HepG2 (cell line): ENCODE results near the gene TJP3. TPM values are rescaled to one million over a fixed set of nuclear protein-coding genes. Genes with fewer than 3 reads are reported as not detected.
A peak's percentile ranks its signal among the peaks of the same experiment; 100 is the strongest.

Experiments
- BCL6 ChIP-seq: IDR thresholded peaks from 2 replicates; pipeline ENCODE4 v1.6.1; 2016; ENCODE audit warnings: missing genetic modification reagents, missing compliant biosample characterization
- GFI1 ChIP-seq: sonication (generic); formaldehyde crosslinking; IDR thresholded peaks from 2 replicates; pipeline ENCODE4 v1.5.0; 2020; ENCODE audit warnings: missing genetic modification reagents, mild to moderate bottlenecking, borderline replicate concordance
- KDM6A ChIP-seq: IDR thresholded peaks from 2 replicates; pipeline ENCODE4 v1.6.1; 2016; ENCODE audit warnings: low read depth
- KLF12 ChIP-seq: sonication (generic); formaldehyde crosslinking; IDR thresholded peaks from 2 replicates; pipeline ENCODE4 v1.4.0; 2020; ENCODE audit warnings: missing genetic modification reagents, borderline replicate concordance
- NFYB ChIP-seq: sonication (generic); formaldehyde crosslinking; IDR thresholded peaks from 2 replicates; pipeline ENCODE4 v1.4.0; 2020; ENCODE audit warnings: missing genetic modification reagents
- PCBP1 ChIP-seq: fragments of 200-400 bp; formaldehyde crosslinking; IDR thresholded peaks from 2 replicates; pipeline ENCODE4 v1.6.1; 2017; ENCODE audit warnings: mild to moderate bottlenecking, low read depth, low read length, borderline replicate concordance
- SIX4 ChIP-seq: sonication (generic); formaldehyde crosslinking; IDR thresholded peaks from 2 replicates; pipeline ENCODE4 v1.4.0; 2020; ENCODE audit warnings: missing genetic modification reagents
- ZFAT ChIP-seq: sonication (generic); formaldehyde crosslinking; conservative IDR thresholded peaks from 2 replicates; pipeline ENCODE4 v1.8.1; 2023; ENCODE audit warnings: missing genetic modification reagents, inconsistent platforms
- ZMYM3 ChIP-seq: sonication (generic); formaldehyde crosslinking; IDR thresholded peaks from 2 replicates; pipeline ENCODE4 v1.5.1; 2020; ENCODE audit warnings: mild to moderate bottlenecking, missing genetic modification reagents
- ZNF10 ChIP-seq: sonication (generic); formaldehyde crosslinking; IDR thresholded peaks from 2 replicates; pipeline ENCODE4 v1.4.0; 2020; ENCODE audit warnings: mild to moderate bottlenecking, low read depth, missing genetic modification reagents, borderline replicate concordance
- ZNF160 ChIP-seq: sonication (generic); formaldehyde crosslinking; IDR thresholded peaks from 2 replicates; pipeline ENCODE4 v1.8.0; 2022; ENCODE audit warnings: mild to moderate bottlenecking, inconsistent platforms, missing genetic modification reagents
- ZNF264 ChIP-seq: sonication (generic); formaldehyde crosslinking; IDR thresholded peaks from 2 replicates; pipeline ENCODE4 v1.4.0; 2020; ENCODE audit warnings: missing genetic modification reagents
- ZNF383 ChIP-seq: sonication (generic); formaldehyde crosslinking; IDR thresholded peaks from 2 replicates; pipeline ENCODE4 v1.4.0; 2020; ENCODE audit warnings: missing genetic modification reagents, mild to moderate bottlenecking, borderline replicate concordance
- ZNF572 ChIP-seq: sonication (generic); formaldehyde crosslinking; IDR thresholded peaks from 2 replicates; pipeline ENCODE4 v1.5.1; 2020; ENCODE audit warnings: mild to moderate bottlenecking, missing genetic modification reagents
- ZNF768 ChIP-seq: sonication (generic); formaldehyde crosslinking; IDR thresholded peaks from 2 replicates; pipeline ENCODE4 v1.4.0; 2020; ENCODE audit warnings: missing genetic modification reagents
- ZNF790 ChIP-seq: sonication (generic); formaldehyde crosslinking; IDR thresholded peaks from 2 replicates; pipeline ENCODE4 v1.8.0; 2022; ENCODE audit warnings: missing genetic modification reagents, mild to moderate bottlenecking, borderline replicate concordance
- ZNF792 ChIP-seq: IDR thresholded peaks from 2 replicates; pipeline ENCODE4 v1.6.1; 2016
- polyA plus RNA-seq, 8 experiments: library from polyadenylated mRNA; depleted of rRNA in 3 of 8; stranded (reverse) in 7 of 8; unstranded in 1 of 8; fragments of >200 nt; fragmentation: Illumina TruSeq in 4 of 8; extraction: Trizol in 4 of 8; gene quantifications; 2 replicates each; pipeline versions ENCODE4 v1.2.1 to v1.2.3, GENCODE V29; 2011 to 2016; ENCODE audit warnings: low read depth in 4 of 8, missing spikeins in 1 of 8, mixed read lengths in 1 of 8; ENCODE audit not compliant: insufficient read depth in 1 of 8
- total RNA-seq, 5 experiments: library from RNA; depleted of rRNA; stranded (reverse); fragments of >200 nt; fragmentation: Illumina TruSeq; extraction: Trizol; gene quantifications; 2 replicates each; pipeline ENCODE4 v1.2.3, GENCODE V29; 2016; ENCODE audit warnings: low read depth in 1 of 5
- TF ChIP-seq, protein P1 (sequence below): sonication (generic); formaldehyde crosslinking; IDR thresholded peaks from 2 replicates; pipeline ENCODE4 v1.4.0; 2020; ENCODE audit warnings: mild to moderate bottlenecking, missing genetic modification reagents
- TF ChIP-seq, protein P2 (sequence below): sonication (generic); formaldehyde crosslinking; IDR thresholded peaks from 2 replicates; pipeline ENCODE4 v1.4.0; 2020; ENCODE audit warnings: mild to moderate bottlenecking, low read depth, missing genetic modification reagents
- TF ChIP-seq, protein P3 (sequence below): sonication (generic); formaldehyde crosslinking; IDR thresholded peaks from 2 replicates; pipeline ENCODE4 v1.8.0; 2022; ENCODE audit warnings: missing genetic modification reagents, mild to moderate bottlenecking, inconsistent platforms, borderline replicate concordance
- TF ChIP-seq, protein P4 (sequence below): sonication (generic); formaldehyde crosslinking; IDR thresholded peaks from 2 replicates; pipeline ENCODE4 v1.4.0; 2020; ENCODE audit warnings: missing genetic modification reagents, borderline replicate concordance
- TF ChIP-seq, protein P5 (sequence below): sonication (generic); formaldehyde crosslinking; IDR thresholded peaks from 2 replicates; pipeline ENCODE4 v1.4.0; 2020; ENCODE audit warnings: missing genetic modification reagents

Gene TJP3
- total and polyA plus RNA-seq, 2 of the 13 experiments (the other 11 are each of a cell fraction or from before 2014, with no cell fraction given): 2.3 to 21.5 TPM

DNA sequence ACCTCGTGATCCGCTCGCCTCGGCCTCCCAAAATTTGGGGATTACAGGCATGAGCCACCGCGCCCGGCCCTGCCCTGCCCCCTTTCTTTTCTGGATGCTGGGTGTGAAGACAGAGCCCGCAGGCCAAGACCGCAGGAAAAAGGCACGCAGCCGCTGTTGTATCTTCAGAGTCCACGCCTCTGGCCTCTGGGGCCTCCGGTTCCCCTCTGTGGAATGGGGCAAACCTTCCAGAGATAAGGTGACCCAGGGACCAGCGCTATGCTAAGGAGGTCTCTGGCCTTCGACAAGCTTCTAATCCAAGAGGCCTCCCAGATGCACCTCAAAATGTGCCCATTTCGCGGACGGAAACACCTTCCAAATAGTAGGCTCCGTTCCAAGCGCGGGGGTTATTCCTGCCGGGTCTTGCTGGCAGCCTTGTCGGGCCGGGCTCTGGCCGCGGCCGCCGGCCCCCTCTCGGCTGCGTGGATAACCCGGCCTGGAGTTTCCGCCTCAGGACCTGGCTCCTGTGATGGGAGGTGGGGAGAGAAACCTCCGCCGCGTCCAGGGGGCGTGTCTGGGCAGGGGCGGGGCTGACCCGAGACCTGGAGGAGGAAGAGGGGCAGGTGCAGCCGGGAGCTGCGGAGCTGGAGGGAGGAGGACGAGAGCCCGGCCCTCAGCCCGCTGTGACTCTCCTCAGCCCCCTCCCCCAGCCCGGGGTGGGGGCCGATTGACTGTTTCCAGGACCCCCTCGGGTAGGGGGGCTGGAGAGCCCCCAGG, 13.1 kb downstream of the TJP3 start (continued):
- TF ChIP-seq, protein P1, sequence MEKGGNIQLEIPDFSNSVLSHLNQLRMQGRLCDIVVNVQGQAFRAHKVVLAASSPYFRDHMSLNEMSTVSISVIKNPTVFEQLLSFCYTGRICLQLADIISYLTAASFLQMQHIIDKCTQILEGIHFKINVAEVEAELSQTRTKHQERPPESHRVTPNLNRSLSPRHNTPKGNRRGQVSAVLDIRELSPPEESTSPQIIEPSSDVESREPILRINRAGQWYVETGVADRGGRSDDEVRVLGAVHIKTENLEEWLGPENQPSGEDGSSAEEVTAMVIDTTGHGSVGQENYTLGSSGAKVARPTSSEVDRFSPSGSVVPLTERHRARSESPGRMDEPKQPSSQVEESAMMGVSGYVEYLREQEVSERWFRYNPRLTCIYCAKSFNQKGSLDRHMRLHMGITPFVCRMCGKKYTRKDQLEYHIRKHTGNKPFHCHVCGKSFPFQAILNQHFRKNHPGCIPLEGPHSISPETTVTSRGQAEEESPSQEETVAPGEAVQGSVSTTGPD (CRISPR knock-in tag): no peak
- TF ChIP-seq ZNF383 (no peak), PCBP1 (0 out of 2 replicates have a peak, but pooled peaks have one; percentile 84), ZNF160 (0 out of 2 replicates have a peak, but pooled peaks have one; percentile 31), GFI1 (CRISPR knock-in tag) (no peak), KDM6A (CRISPR knock-in tag) (no peak), ZNF790 (0 out of 2 replicates have a peak, but pooled peaks have one; percentile 44), SIX4 (no peak), ZNF264 (CRISPR knock-in tag) (no peak), BCL6 (CRISPR knock-in tag) (no peak), KLF12 (CRISPR knock-in tag) (no peak; the same call in 1 of the 2 replicates), ZNF10 (CRISPR knock-in tag) (no peak), NFYB (0 out of 2 replicates have a peak, but pooled peaks have one; percentile 16), ZNF768 (CRISPR knock-in tag) (peak; percentile 80), ZNF572 (CRISPR knock-in tag) (no peak), ZNF792 (CRISPR knock-in tag) (no peak), ZMYM3 (CRISPR knock-in tag) (peak; percentile 100), ZFAT (CRISPR knock-in tag) (no peak)
- TF ChIP-seq, protein P2, sequence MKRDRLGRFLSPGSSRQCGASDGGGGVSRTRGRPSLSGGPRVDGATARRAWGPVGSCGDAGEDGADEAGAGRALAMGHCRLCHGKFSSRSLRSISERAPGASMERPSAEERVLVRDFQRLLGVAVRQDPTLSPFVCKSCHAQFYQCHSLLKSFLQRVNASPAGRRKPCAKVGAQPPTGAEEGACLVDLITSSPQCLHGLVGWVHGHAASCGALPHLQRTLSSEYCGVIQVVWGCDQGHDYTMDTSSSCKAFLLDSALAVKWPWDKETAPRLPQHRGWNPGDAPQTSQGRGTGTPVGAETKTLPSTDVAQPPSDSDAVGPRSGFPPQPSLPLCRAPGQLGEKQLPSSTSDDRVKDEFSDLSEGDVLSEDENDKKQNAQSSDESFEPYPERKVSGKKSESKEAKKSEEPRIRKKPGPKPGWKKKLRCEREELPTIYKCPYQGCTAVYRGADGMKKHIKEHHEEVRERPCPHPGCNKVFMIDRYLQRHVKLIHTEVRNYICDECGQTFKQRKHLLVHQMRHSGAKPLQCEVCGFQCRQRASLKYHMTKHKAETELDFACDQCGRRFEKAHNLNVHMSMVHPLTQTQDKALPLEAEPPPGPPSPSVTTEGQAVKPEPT (CRISPR knock-in tag): no peak
- TF ChIP-seq, protein P3, sequence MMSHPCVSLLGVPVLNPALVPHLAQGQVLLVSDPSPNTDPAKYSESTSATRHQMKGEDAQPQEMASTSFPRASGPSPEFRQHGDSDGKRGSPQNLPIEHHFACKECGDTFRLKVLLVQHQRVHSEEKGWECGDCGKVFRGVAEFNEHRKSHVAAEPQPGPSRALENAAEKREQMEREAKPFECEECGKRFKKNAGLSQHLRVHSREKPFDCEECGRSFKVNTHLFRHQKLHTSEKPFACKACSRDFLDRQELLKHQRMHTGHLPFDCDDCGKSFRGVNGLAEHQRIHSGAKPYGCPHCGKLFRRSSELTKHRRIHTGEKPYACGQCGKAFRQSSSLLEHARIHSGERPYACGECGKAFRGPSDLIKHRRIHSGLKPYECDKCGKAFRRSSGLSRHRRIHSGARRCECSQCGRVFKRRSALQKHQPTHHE: no peak
- TF ChIP-seq, protein P4, sequence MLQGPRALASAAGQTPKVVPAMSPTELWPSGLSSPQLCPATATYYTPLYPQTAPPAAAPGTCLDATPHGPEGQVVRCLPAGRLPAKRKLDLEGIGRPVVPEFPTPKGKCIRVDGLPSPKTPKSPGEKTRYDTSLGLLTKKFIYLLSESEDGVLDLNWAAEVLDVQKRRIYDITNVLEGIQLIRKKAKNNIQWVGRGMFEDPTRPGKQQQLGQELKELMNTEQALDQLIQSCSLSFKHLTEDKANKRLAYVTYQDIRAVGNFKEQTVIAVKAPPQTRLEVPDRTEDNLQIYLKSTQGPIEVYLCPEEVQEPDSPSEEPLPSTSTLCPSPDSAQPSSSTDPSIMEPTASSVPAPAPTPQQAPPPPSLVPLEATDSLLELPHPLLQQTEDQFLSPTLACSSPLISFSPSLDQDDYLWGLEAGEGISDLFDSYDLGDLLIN (CRISPR knock-in tag): no peak
- TF ChIP-seq, protein P5, sequence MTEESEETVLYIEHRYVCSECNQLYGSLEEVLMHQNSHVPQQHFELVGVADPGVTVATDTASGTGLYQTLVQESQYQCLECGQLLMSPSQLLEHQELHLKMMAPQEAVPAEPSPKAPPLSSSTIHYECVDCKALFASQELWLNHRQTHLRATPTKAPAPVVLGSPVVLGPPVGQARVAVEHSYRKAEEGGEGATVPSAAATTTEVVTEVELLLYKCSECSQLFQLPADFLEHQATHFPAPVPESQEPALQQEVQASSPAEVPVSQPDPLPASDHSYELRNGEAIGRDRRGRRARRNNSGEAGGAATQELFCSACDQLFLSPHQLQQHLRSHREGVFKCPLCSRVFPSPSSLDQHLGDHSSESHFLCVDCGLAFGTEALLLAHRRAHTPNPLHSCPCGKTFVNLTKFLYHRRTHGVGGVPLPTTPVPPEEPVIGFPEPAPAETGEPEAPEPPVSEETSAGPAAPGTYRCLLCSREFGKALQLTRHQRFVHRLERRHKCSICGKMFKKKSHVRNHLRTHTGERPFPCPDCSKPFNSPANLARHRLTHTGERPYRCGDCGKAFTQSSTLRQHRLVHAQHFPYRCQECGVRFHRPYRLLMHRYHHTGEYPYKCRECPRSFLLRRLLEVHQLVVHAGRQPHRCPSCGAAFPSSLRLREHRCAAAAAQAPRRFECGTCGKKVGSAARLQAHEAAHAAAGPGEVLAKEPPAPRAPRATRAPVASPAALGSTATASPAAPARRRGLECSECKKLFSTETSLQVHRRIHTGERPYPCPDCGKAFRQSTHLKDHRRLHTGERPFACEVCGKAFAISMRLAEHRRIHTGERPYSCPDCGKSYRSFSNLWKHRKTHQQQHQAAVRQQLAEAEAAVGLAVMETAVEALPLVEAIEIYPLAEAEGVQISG (CRISPR knock-in tag): peak; percentile 66
